ENCODE results near the gene PEPD.

Gene PEPD

DNA sequence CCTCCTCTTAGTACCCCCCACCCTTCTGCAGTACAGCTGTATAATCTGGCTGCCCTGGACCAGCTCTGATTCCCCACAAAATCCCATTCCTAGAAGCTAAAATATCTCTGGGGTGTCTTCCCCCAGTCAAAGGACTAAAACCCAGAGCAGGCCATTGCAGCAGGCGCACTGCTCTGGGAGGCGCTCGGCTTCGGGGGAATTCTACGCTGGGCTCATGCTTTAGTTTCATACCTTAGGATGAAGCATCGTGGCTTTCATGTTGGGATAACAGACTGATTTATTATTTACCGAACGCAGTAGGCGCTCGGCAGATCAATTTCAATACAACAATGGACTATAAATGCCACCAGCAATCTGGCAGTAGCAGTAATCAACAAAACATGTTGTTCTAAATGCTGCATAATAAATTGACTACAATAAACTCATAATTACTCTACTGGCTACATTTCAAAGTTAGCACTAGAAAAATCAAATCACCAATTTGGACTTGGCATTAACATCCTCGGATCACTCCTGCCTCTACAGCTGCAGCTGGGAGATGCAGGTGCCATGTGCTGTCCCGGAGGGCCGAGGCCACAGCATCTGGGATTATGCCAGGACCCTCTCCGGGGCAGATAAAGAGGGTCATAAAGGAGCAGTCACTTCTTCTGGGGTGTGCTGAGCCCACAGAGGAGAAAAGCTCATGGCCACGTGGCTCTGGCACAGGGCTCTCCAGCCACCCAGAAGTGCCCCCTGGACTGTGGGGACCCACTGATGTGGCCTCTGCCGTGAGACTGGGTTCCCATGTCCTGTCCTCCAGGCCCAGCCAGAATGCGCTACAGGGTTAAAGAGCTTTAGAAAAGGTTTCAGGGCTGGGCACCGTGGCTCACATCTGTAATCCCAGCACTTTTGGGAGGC is 112.8 kb downstream of the PEPD start:
- Histone ChIP-seq H3K4me3 (ENCODE audit: insufficient read depth, low read depth, low read length) (no peak overlapping the region), H3K27ac (ENCODE audit: insufficient read depth, low read depth, low read length, poor library complexity, severe bottlenecking) (no peak overlapping the region), H3K36me3 (ENCODE audit: control insufficient read depth, insufficient read depth, low read length) (no peaks in the 10 kb centered on the region), H3K4me1 (ENCODE audit: control insufficient read depth, insufficient read depth, low read length) (peaks cover 6% of the 10 kb centered on the region), H3K9me3 (ENCODE audit: control insufficient read depth, low read length) (no peaks in the 10 kb centered on the region), H3K27me3 (ENCODE audit: control insufficient read depth, insufficient read depth, low read length, poor library complexity, severe bottlenecking) (no peaks in the 10 kb centered on the region)
- WGBS, 2 experiments: 94% methylated on average over 18 of the region's 18 CpGs

DNA sequence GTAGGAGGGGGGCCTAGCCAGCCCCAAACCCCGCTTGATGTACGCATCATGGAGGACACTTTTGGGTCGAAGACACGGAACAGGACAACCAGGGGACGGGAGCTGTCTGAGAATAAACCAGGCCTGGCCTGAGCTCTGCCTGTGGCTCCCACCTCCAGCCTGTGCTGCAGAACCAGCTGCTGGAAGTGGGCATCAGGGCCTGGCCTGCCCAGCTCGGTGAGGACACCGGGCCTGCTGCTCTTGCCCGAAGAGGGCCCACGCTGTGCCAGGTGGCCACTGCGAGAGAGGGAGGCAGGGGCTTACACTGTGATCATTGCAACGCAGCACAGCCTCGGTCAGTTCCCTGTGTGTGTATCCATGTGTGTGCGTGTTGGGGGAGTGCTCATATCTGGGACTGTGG is 113.5 kb downstream of the PEPD start:
- Histone ChIP-seq H3K4me1 (ENCODE audit: control insufficient read depth, insufficient read depth, low read length) (peaks cover 6% of the 10 kb centered on the region), H3K4me3 (ENCODE audit: insufficient read depth, low read depth, low read length) (no peak overlapping the region)
- 89 to 90% methylated on average over 13 of the region's 13 CpGs for WGBS, 2 experiments

DNA sequence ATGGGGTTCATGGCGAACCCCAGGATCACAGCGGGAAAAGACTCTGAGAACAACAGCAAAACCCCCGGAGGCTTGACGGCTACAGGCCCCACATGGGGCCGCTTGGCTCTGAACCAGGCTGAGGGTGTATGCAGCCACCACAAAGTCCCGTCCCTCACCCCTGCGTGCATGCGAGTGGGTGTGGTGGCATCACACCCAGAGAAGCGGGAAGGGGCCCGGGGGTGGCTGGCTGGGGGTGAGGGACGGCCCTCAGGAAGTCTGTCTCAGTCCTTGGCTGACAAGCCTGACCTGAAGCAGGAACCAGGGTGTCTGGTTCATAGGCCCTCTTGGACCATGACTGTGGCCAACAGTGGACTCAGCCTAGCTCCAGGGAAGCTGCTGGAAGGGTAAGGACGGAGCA is 113.9 kb downstream of the PEPD start:
- Histone ChIP-seq H3K4me3 (ENCODE audit: insufficient read depth, low read depth, low read length) (no peak overlapping the region), H3K27me3 (ENCODE audit: control insufficient read depth, insufficient read depth, low read length, poor library complexity, severe bottlenecking) (no peaks in the 10 kb centered on the region), H3K9me3 (ENCODE audit: control insufficient read depth, low read length) (no peaks in the 10 kb centered on the region), H3K27ac (ENCODE audit: insufficient read depth, low read depth, low read length, poor library complexity, severe bottlenecking) (no peak overlapping the region), H3K4me1 (ENCODE audit: control insufficient read depth, insufficient read depth, low read length) (peaks cover 6% of the 10 kb centered on the region), H3K36me3 (ENCODE audit: control insufficient read depth, insufficient read depth, low read length) (no peaks in the 10 kb centered on the region)
- 88% methylated on average over 12 of the region's 12 CpGs for WGBS, 2 experiments

More for the DNA sequence above, 113.5 kb downstream of the PEPD start:
- Histone ChIP-seq H3K9me3 (ENCODE audit: control insufficient read depth, low read length) (no peaks in the 10 kb centered on the region), H3K27ac (ENCODE audit: insufficient read depth, low read depth, low read length, poor library complexity, severe bottlenecking) (no peak overlapping the region), H3K36me3 (ENCODE audit: control insufficient read depth, insufficient read depth, low read length) (no peaks in the 10 kb centered on the region), H3K27me3 (ENCODE audit: control insufficient read depth, insufficient read depth, low read length, poor library complexity, severe bottlenecking) (no peaks in the 10 kb centered on the region)

DNA sequence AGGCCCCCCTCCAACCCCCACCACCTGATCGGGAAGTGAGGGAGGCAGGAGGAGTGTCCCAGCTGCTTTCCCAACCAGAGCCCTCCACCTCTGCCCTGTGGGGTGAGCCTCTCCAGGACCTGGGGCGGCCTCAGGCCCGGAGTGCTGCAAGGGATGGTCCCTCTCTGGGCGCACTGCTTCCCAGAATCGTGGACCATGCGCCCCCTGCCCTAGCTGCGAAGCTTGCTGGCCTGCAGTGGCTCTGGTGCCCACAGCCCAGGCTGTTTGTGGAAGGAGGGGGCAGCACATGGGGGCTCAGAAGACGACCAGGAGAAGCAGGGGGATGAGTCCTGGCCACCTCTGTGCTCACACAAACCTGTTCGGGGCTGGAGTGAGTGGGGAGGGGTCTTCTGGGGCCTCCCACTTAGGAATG is 114.4 kb downstream of the PEPD start:
- WGBS, 2 experiments: 66 to 68% methylated on average over 9 of the region's 9 CpGs
- peaks cover 6% of the 10 kb centered on the region for H3K4me1 ChIP-seq (ENCODE audit: control insufficient read depth, insufficient read depth, low read length)
- no peaks in the 10 kb centered on the region for H3K9me3 ChIP-seq (ENCODE audit: control insufficient read depth, low read length)
- no peaks in the 10 kb centered on the region for H3K27me3 ChIP-seq (ENCODE audit: control insufficient read depth, insufficient read depth, low read length, poor library complexity, severe bottlenecking)
- no peaks in the 10 kb centered on the region for H3K36me3 ChIP-seq (ENCODE audit: control insufficient read depth, insufficient read depth, low read length)
- no peak overlapping the region for H3K4me3 ChIP-seq (ENCODE audit: insufficient read depth, low read depth, low read length)
- H3K27ac ChIP-seq (ENCODE audit: insufficient read depth, low read depth, low read length, poor library complexity, severe bottlenecking): no peak overlapping the region

DNA sequence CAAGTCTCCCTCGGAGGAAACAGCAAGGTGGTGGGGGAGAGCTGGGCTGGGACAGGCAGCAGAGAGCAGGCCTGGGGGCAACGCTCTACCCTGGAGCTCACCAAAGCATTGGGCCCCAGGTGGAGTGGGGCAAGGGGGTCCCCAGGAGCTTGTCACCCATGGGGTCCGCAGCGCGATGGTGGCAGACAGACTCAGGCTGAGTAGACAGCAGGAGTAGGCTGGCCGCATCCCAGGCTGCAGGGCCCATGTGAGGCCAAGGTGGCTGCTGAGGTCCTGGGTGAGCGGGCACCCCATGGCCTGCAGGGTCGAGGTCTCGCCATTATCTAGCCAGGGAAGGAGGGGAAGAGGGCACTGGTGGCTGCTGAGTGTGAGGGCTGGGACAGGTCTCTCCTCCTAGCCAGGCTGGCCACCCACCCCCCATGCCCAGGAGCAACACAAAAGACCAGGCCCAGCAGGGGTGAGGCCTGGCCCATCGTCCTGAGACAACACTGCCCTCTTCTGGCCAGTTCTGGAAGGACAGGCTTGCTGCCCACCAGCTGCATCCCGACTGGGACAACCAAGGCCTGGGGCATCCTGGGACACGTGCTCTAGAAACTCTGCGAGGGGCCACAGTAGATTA is 115.0 kb downstream of the PEPD start:
- Histone ChIP-seq H3K4me1 (ENCODE audit: control insufficient read depth, insufficient read depth, low read length) (peaks cover 6% of the 10 kb centered on the region), H3K4me3 (ENCODE audit: insufficient read depth, low read depth, low read length) (no peak overlapping the region), H3K36me3 (ENCODE audit: control insufficient read depth, insufficient read depth, low read length) (no peaks in the 10 kb centered on the region), H3K9me3 (ENCODE audit: control insufficient read depth, low read length) (no peaks in the 10 kb centered on the region), H3K27me3 (ENCODE audit: control insufficient read depth, insufficient read depth, low read length, poor library complexity, severe bottlenecking) (no peaks in the 10 kb centered on the region), H3K27ac (ENCODE audit: insufficient read depth, low read depth, low read length, poor library complexity, severe bottlenecking) (no peak overlapping the region)
- WGBS, 2 experiments: 57 to 58% methylated on average over 13 of the region's 13 CpGs

DNA sequence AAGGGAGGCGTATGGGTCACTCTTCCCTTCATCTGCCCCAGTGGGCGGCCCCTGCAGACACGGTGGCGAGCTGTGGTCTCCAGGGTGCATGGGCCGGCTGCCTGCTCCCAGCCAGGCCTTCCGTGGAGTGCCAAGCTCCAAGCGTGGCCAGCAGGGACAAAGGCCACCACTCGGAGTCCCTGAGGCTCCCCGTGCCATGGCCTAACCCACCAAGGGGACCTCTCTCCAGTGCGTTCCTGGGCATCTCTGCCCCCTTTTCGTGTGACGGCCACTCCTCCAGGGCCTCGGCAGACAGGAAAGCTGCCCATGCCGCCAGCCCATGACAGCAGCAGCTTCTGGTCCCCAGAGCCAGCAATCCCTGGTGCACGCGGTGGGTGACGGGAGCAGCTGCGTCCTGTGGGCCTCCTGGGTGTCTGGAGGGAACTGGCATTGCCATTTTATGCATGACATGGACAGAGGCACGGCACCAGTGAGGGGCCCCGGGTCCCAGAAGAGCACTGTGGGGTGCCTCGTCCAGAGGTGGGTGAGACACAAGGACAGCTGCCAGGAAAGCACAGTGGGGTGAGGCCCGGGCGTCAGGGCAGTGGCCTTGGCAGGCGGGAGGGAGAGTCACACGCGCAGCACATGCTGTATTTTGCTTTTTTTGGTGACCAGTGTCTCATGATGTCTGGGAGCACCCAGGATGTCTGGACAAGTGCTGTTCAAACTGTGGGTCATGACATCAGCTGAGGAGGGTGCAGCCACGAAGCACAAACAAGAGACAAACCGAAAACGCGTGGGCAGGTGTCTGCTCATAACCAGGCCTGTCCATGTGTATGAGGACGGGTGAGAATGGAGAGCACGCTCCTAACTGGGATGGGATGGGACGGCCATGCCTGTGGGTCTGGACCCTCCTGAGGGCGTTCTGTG is 115.8 kb downstream of the PEPD start:
- Histone ChIP-seq H3K27me3 (ENCODE audit: control insufficient read depth, insufficient read depth, low read length, poor library complexity, severe bottlenecking) (no peaks in the 10 kb centered on the region), H3K27ac (ENCODE audit: insufficient read depth, low read depth, low read length, poor library complexity, severe bottlenecking) (no peak overlapping the region), H3K4me1 (ENCODE audit: control insufficient read depth, insufficient read depth, low read length) (peaks cover 6% of the 10 kb centered on the region), H3K36me3 (ENCODE audit: control insufficient read depth, insufficient read depth, low read length) (no peaks in the 10 kb centered on the region), H3K9me3 (ENCODE audit: control insufficient read depth, low read length) (no peaks in the 10 kb centered on the region), H3K4me3 (ENCODE audit: insufficient read depth, low read depth, low read length) (no peak overlapping the region)
- 94 to 95% methylated on average over 34 of the region's 34 CpGs for WGBS, 2 experiments

DNA sequence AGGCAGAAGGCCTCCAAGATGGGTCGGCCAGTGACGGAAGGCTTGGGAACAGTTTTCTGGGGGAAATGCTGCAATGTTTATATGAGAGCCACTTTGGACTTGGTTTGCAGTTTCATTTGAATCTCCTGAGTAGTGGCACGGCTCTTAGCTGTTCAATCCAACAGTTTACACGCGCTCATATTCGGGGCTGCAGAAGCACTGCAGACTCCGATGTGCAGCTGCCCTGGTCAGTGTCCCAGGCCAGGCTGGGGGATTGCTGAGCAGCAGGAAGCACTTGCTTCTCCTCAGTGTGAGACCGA is 116.4 kb downstream of the PEPD start:
- Histone ChIP-seq H3K9me3 (ENCODE audit: control insufficient read depth, low read length) (no peaks in the 10 kb centered on the region), H3K36me3 (ENCODE audit: control insufficient read depth, insufficient read depth, low read length) (no peaks in the 10 kb centered on the region), H3K4me1 (ENCODE audit: control insufficient read depth, insufficient read depth, low read length) (peaks cover 6% of the 10 kb centered on the region), H3K27me3 (ENCODE audit: control insufficient read depth, insufficient read depth, low read length, poor library complexity, severe bottlenecking) (no peaks in the 10 kb centered on the region), H3K27ac (ENCODE audit: insufficient read depth, low read depth, low read length, poor library complexity, severe bottlenecking) (no peak overlapping the region), H3K4me3 (ENCODE audit: insufficient read depth, low read depth, low read length) (no peak overlapping the region)
- 88 to 92% methylated on average over 8 of the region's 8 CpGs for WGBS, 2 experiments

DNA sequence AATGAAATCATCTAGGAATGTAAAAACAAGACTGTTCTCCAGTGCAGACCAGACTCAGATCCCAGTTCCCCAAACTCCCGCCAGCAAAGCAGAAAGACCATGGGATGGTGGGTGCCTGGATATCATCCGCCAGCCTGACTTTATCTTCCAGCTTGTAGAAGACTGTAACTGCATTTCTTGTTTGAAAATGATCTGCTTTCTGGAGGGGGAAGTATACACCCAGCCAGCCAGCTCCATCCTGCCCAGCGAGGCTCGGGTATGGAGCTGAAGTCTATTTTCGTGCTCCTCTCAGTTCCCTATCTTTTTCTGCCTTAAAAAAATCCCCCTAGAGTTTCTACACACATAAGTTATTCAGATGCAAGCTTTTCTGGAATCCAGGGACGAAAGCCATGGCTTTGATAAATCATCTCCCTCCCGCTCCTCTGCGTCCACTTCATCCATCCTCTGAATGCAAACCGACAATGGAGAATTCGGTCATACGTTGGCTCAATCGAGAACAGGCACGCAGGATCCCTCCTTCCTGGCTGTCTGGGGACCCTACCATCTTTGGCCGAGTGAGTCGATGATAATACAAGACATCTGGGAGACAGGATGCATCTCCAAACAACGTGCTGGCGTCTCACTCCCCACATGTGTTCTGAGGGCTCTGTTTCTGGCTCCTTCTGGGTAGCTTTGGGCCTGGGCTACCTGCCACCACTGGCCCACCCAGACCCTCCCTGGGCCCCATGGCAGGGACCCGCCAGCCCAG is 116.9 kb downstream of the PEPD start:
- 95% methylated on average over 18 of the region's 18 CpGs for WGBS, 2 experiments
- no peak overlapping the region for H3K27ac ChIP-seq (ENCODE audit: insufficient read depth, low read depth, low read length, poor library complexity, severe bottlenecking)

DNA sequence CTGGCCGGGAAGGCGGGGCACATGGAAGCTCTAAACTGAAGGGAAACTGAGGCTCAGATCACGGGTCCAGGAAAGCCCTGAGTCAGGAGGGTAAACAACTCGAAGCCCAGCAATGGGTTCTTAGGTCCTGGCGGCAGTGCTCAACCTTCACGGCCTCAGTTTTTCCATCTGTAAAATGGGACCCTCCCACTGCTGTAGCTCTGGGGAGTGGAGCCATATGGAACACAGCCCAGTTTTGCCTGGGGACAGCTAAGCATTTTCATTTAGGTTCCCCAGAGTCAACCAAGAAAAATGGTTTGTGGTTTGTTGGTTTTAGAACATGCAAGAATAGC is 117.7 kb downstream of the PEPD start:
- H3K4me1 ChIP-seq (ENCODE audit: control insufficient read depth, insufficient read depth, low read length): peaks cover 6% of the 10 kb centered on the region
- H3K36me3 ChIP-seq (ENCODE audit: control insufficient read depth, insufficient read depth, low read length): no peaks in the 10 kb centered on the region
- WGBS, 2 experiments: 88 to 89% methylated on average over 6 of the region's 6 CpGs
- H3K27ac ChIP-seq (ENCODE audit: insufficient read depth, low read depth, low read length, poor library complexity, severe bottlenecking): no peak overlapping the region
- no peaks in the 10 kb centered on the region for H3K9me3 ChIP-seq (ENCODE audit: control insufficient read depth, low read length)
- no peak overlapping the region for H3K4me3 ChIP-seq (ENCODE audit: insufficient read depth, low read depth, low read length)
- H3K27me3 ChIP-seq (ENCODE audit: control insufficient read depth, insufficient read depth, low read length, poor library complexity, severe bottlenecking): no peaks in the 10 kb centered on the region

More for the DNA sequence above, 116.9 kb downstream of the PEPD start:
- H3K27me3 ChIP-seq (ENCODE audit: control insufficient read depth, insufficient read depth, low read length, poor library complexity, severe bottlenecking): no peaks in the 10 kb centered on the region
- H3K36me3 ChIP-seq (ENCODE audit: control insufficient read depth, insufficient read depth, low read length): no peaks in the 10 kb centered on the region
- H3K4me1 ChIP-seq (ENCODE audit: control insufficient read depth, insufficient read depth, low read length): peaks cover 6% of the 10 kb centered on the region
- no peak overlapping the region for H3K4me3 ChIP-seq (ENCODE audit: insufficient read depth, low read depth, low read length)
- H3K9me3 ChIP-seq (ENCODE audit: control insufficient read depth, low read length): no peaks in the 10 kb centered on the region

Measured in ectodermal cell (in vitro differentiated cells).